GM23338 (cell line): ENCODE measurements around the gene PCIF1. TPM values are rescaled to one million over a fixed set of nuclear protein-coding genes. Genes with fewer than 3 reads are reported as not detected.

Experiments
- ATAC-seq: fragments of 200-7000 bp; cut with Tn5 transposase; 3 replicates; pipeline ENCODE4 v1.9.1; 2020
- DNase-seq: peaks from one replicate; pipeline ENCODE4 v3.0.0-alpha.2; 2015; ENCODE audit warnings: low spot score
- H2AFZ ChIP-seq: fragments of 200-600 bp; sonication (generic); 2 replicates; pipeline ENCODE4 v1.8.0; 2016; ENCODE audit warnings: antibody characterized with exemption, mild to moderate bottlenecking, moderate library complexity
- H3F3A ChIP-seq: fragments of 200-600 bp; sonication (generic); replicated peaks from 2 replicates; pipeline ENCODE4 v1.8.0; 2017; ENCODE audit warnings: antibody characterized with exemption, mixed run types, low read depth
- H3K27ac ChIP-seq: fragments of 200-600 bp; sonication (generic); 2 replicates; pipeline ENCODE4 v1.6.1; 2016; ENCODE audit warnings: low read depth
- H3K27me3 ChIP-seq: fragments of 200-600 bp; sonication (generic); 2 replicates; pipeline ENCODE4 v1.8.0; 2016; ENCODE audit warnings: mild to moderate bottlenecking, mixed run types, moderate library complexity; ENCODE audit not compliant: insufficient read depth
- H3K36me3 ChIP-seq: fragments of 200-600 bp; sonication (generic); 2 replicates; pipeline ENCODE4 v1.8.0; 2016; ENCODE audit warnings: mild to moderate bottlenecking; ENCODE audit not compliant: insufficient read depth
- H3K4me1 ChIP-seq: fragments of 200-600 bp; sonication (generic); 2 replicates; pipeline ENCODE4 v1.8.0; 2016; ENCODE audit warnings: mild to moderate bottlenecking, moderate library complexity; ENCODE audit not compliant: insufficient read depth
- H3K4me2 ChIP-seq: fragments of 200-600 bp; sonication (generic); 2 replicates; pipeline ENCODE4 v1.7.1; 2017; ENCODE audit warnings: mixed run types
- H3K4me3 ChIP-seq: fragments of 200-600 bp; sonication (generic); 2 replicates; pipeline ENCODE4 v1.6.1; 2016; ENCODE audit warnings: mixed run types
- H3K79me2 ChIP-seq: fragments of 200-600 bp; sonication (generic); replicated peaks from 2 replicates; pipeline ENCODE4 v1.8.0; 2017; ENCODE audit warnings: mild to moderate bottlenecking; ENCODE audit not compliant: insufficient read depth
- H3K9me2 ChIP-seq: fragments of 200-600 bp; sonication (generic); 2 replicates; pipeline ENCODE4 v1.8.0; 2017; ENCODE audit not compliant: insufficient read depth
- H4K20me1 ChIP-seq: fragments of 200-600 bp; sonication (generic); replicated peaks from 2 replicates; pipeline ENCODE4 v1.8.0; 2017; ENCODE audit warnings: mild to moderate bottlenecking; ENCODE audit not compliant: insufficient read depth
- H3K27ac Mint-ChIP-seq: 2 replicates; pipeline ENCODE4 v1.8.0; 2020; ENCODE audit warnings: inconsistent platforms, mild to moderate bottlenecking, moderate library complexity, mixed read lengths
- H3K27me3 Mint-ChIP-seq: 3 replicates; pipeline ENCODE4 v1.8.0; 2022; ENCODE audit warnings: low read depth, mild to moderate bottlenecking, moderate library complexity, mixed read lengths, inconsistent platforms; ENCODE audit not compliant: insufficient read depth, poor library complexity
- H3K36me3 Mint-ChIP-seq: 3 replicates; pipeline ENCODE4 v1.8.0; 2021; ENCODE audit warnings: low read depth, mild to moderate bottlenecking, inconsistent platforms, moderate library complexity, mixed read lengths
- H3K4me1 Mint-ChIP-seq: 3 replicates; pipeline ENCODE4 v1.8.0; 2020; ENCODE audit warnings: mild to moderate bottlenecking, inconsistent platforms, mixed read lengths
- H3K4me3 Mint-ChIP-seq: 3 replicates; pipeline ENCODE4 v1.8.0; 2021; ENCODE audit warnings: moderate library complexity, mild to moderate bottlenecking, inconsistent platforms, mixed read lengths
- H3K9me3 Mint-ChIP-seq: 3 replicates; pipeline ENCODE4 v1.8.0; 2020; ENCODE audit warnings: moderate library complexity, mild to moderate bottlenecking, inconsistent platforms, mixed read lengths
- CREB1 ChIP-seq: fragments of 250-450 bp; sonication (Bioruptor Pico); IDR thresholded peaks from 2 replicates; pipeline ENCODE4 v1.5.0; 2020; ENCODE audit warnings: low read depth, mild to moderate bottlenecking, moderate library complexity
- EZH2 ChIP-seq: fragments of 200-600 bp; sonication (generic); IDR thresholded peaks from one replicate; pipeline ENCODE4 v1.8.0; 2017; ENCODE audit warnings: antibody characterized with exemption, mild to moderate bottlenecking, low read depth; ENCODE audit not compliant: unreplicated experiment
- EZH2phosphoT487 ChIP-seq: fragments of 200-600 bp; sonication (generic); IDR thresholded peaks from one replicate; pipeline ENCODE4 v1.8.1; 2018; ENCODE audit warnings: antibody characterized with exemption; ENCODE audit not compliant: unreplicated experiment
- JUNB ChIP-seq: IDR thresholded peaks from one replicate; pipeline ENCODE4 v1.6.1; 2016; ENCODE audit warnings: antibody characterized with exemption; ENCODE audit not compliant: unreplicated experiment
- NANOG ChIP-seq: IDR thresholded peaks from 2 replicates; pipeline ENCODE4 v1.6.1; 2016; ENCODE audit warnings: antibody characterized with exemption, borderline replicate concordance
- POLR2AphosphoS5 ChIP-seq: IDR thresholded peaks from 2 replicates; pipeline ENCODE4 v1.6.1; 2016; ENCODE audit warnings: antibody characterized with exemption, low read depth
- STAT1 ChIP-seq: IDR thresholded peaks from one replicate; pipeline ENCODE4 v1.6.1; 2016; ENCODE audit warnings: antibody characterized with exemption; ENCODE audit not compliant: unreplicated experiment
- ZNF114 ChIP-seq: fragments of 250-450 bp; sonication (Bioruptor Pico); IDR thresholded peaks from 2 replicates; pipeline ENCODE4 v1.5.0; 2020; ENCODE audit warnings: mild to moderate bottlenecking, moderate library complexity
- ZNF331 ChIP-seq: fragments of 250-450 bp; sonication (Bioruptor Pico); IDR thresholded peaks from 2 replicates; pipeline ENCODE4 v1.5.0; 2020; ENCODE audit warnings: low read depth, mild to moderate bottlenecking, moderate library complexity
- polyA plus RNA-seq: library from polyadenylated mRNA; unstranded; fragments of >200 nt; fragmentation: Nextera tagmentation; extraction: Ambion mirVana; gene quantifications from 2 replicates; pipeline ENCODE4 v1.2.1, GENCODE V29; 2016
- total RNA-seq: library from RNA; depleted of rRNA; stranded (reverse); fragments of >200 nt; shearing (Covaris generic); gene quantifications from 2 replicates; pipeline ENCODE4 v1.2.3, GENCODE V29; 2014
- TF ChIP-seq, protein P1 (sequence below): IDR thresholded peaks from one replicate; pipeline ENCODE4 v1.6.1; 2018; ENCODE audit warnings: antibody characterized with exemption; ENCODE audit not compliant: unreplicated experiment
- TF ChIP-seq, protein P2 (sequence below): fragments of 250-450 bp; sonication (Bioruptor Pico); IDR thresholded peaks from 2 replicates; pipeline ENCODE4 v1.5.0; 2020; ENCODE audit warnings: mild to moderate bottlenecking, moderate library complexity
- TF ChIP-seq, protein P3 (sequence below), 2 experiments: fragments of 200-600 bp in 1 of 2; sonication (generic) in 1 of 2; conservative IDR thresholded peaks; 2 replicates each; pipeline versions ENCODE4 v1.5.1 to v1.6.1; 2016 to 2017; ENCODE audit warnings: antibody characterized with exemption in 2 of 2, low read depth in 2 of 2, mild to moderate bottlenecking in 2 of 2, moderate library complexity in 1 of 2
- TF ChIP-seq, protein P4 (sequence below): IDR thresholded peaks from 2 replicates; pipeline ENCODE4 v1.6.1; 2016; ENCODE audit warnings: antibody characterized with exemption

The PCIF1 gene
- total and polyA plus RNA-seq, 2 experiments from 2014 or later, result 26.1 to 28.3 TPM

DNA sequence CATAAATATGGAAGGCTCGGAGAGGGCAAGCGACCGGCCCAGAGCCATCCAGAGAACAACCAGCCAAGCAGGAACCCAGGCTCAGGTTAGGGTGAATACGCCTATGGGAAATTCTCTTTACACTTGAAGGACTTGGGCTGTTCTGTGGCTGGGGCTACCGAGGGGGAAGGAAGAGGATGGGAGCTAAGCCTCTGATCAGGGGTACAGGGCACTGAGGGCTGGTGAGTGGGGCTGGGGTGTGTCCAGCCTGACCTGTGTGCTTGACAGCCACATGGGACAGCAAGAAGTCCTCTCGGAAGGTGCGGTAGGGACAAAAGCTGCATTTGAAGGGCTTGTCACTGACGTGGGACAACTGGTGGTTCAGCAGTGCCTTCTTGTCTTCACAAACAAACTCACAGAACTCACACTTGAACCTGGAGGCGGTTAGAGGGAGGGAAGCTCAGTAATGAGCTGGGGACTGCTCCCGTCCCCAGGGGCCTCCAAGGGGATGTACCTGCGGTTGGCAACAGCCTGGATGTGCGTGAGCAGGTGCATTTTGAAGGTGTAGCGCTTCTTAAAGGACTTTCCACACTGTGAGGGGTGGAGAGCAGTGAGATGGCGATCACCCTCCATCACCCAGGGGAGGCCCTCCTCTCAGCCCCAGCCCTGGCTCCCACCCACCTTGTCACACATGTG is 25.6 kb downstream of the PCIF1 start:
- H2AFZ ChIP-seq, result no peak overlapping the region
- ATAC-seq, result no peak
- Mint-ChIP-seq H3K27me3 (peaks cover 10% of the 10 kb centered on the region), H3K9me3 (no peaks in the 10 kb centered on the region), H3K27ac (no peak overlapping the region), H3K36me3 (peaks cover 39% of the 10 kb centered on the region), H3K4me3 (no peak overlapping the region), H3K4me1 (0 out of 3 replicates have a peak, but pooled peaks cover 2% of the 10 kb centered on the region)
- H3K79me2 ChIP-seq, result no peaks in the 10 kb centered on the region
- no peak overlapping the region for H3K27ac ChIP-seq
- no peaks in the 10 kb centered on the region for H3K27me3 ChIP-seq
- H3K9me2 ChIP-seq, result no peaks in the 10 kb centered on the region
- H3K4me3 ChIP-seq, result no peak overlapping the region
- no peak overlapping the region for H3K4me2 ChIP-seq
- no peak for DNase-seq
- TF ChIP-seq NANOG (no peak), JUNB (no peak), EZH2 (no peak), ZNF114 (no peak), EZH2phosphoT487 (no peak), ZNF331 (CRISPR knock-in tag) (no peak), POLR2AphosphoS5 (no peak), CREB1 (no peak), STAT1 (no peak)
- TF ChIP-seq, protein P1, sequence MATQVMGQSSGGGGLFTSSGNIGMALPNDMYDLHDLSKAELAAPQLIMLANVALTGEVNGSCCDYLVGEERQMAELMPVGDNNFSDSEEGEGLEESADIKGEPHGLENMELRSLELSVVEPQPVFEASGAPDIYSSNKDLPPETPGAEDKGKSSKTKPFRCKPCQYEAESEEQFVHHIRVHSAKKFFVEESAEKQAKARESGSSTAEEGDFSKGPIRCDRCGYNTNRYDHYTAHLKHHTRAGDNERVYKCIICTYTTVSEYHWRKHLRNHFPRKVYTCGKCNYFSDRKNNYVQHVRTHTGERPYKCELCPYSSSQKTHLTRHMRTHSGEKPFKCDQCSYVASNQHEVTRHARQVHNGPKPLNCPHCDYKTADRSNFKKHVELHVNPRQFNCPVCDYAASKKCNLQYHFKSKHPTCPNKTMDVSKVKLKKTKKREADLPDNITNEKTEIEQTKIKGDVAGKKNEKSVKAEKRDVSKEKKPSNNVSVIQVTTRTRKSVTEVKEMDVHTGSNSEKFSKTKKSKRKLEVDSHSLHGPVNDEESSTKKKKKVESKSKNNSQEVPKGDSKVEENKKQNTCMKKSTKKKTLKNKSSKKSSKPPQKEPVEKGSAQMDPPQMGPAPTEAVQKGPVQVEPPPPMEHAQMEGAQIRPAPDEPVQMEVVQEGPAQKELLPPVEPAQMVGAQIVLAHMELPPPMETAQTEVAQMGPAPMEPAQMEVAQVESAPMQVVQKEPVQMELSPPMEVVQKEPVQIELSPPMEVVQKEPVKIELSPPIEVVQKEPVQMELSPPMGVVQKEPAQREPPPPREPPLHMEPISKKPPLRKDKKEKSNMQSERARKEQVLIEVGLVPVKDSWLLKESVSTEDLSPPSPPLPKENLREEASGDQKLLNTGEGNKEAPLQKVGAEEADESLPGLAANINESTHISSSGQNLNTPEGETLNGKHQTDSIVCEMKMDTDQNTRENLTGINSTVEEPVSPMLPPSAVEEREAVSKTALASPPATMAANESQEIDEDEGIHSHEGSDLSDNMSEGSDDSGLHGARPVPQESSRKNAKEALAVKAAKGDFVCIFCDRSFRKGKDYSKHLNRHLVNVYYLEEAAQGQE, result no peak
- TF ChIP-seq, protein P2, sequence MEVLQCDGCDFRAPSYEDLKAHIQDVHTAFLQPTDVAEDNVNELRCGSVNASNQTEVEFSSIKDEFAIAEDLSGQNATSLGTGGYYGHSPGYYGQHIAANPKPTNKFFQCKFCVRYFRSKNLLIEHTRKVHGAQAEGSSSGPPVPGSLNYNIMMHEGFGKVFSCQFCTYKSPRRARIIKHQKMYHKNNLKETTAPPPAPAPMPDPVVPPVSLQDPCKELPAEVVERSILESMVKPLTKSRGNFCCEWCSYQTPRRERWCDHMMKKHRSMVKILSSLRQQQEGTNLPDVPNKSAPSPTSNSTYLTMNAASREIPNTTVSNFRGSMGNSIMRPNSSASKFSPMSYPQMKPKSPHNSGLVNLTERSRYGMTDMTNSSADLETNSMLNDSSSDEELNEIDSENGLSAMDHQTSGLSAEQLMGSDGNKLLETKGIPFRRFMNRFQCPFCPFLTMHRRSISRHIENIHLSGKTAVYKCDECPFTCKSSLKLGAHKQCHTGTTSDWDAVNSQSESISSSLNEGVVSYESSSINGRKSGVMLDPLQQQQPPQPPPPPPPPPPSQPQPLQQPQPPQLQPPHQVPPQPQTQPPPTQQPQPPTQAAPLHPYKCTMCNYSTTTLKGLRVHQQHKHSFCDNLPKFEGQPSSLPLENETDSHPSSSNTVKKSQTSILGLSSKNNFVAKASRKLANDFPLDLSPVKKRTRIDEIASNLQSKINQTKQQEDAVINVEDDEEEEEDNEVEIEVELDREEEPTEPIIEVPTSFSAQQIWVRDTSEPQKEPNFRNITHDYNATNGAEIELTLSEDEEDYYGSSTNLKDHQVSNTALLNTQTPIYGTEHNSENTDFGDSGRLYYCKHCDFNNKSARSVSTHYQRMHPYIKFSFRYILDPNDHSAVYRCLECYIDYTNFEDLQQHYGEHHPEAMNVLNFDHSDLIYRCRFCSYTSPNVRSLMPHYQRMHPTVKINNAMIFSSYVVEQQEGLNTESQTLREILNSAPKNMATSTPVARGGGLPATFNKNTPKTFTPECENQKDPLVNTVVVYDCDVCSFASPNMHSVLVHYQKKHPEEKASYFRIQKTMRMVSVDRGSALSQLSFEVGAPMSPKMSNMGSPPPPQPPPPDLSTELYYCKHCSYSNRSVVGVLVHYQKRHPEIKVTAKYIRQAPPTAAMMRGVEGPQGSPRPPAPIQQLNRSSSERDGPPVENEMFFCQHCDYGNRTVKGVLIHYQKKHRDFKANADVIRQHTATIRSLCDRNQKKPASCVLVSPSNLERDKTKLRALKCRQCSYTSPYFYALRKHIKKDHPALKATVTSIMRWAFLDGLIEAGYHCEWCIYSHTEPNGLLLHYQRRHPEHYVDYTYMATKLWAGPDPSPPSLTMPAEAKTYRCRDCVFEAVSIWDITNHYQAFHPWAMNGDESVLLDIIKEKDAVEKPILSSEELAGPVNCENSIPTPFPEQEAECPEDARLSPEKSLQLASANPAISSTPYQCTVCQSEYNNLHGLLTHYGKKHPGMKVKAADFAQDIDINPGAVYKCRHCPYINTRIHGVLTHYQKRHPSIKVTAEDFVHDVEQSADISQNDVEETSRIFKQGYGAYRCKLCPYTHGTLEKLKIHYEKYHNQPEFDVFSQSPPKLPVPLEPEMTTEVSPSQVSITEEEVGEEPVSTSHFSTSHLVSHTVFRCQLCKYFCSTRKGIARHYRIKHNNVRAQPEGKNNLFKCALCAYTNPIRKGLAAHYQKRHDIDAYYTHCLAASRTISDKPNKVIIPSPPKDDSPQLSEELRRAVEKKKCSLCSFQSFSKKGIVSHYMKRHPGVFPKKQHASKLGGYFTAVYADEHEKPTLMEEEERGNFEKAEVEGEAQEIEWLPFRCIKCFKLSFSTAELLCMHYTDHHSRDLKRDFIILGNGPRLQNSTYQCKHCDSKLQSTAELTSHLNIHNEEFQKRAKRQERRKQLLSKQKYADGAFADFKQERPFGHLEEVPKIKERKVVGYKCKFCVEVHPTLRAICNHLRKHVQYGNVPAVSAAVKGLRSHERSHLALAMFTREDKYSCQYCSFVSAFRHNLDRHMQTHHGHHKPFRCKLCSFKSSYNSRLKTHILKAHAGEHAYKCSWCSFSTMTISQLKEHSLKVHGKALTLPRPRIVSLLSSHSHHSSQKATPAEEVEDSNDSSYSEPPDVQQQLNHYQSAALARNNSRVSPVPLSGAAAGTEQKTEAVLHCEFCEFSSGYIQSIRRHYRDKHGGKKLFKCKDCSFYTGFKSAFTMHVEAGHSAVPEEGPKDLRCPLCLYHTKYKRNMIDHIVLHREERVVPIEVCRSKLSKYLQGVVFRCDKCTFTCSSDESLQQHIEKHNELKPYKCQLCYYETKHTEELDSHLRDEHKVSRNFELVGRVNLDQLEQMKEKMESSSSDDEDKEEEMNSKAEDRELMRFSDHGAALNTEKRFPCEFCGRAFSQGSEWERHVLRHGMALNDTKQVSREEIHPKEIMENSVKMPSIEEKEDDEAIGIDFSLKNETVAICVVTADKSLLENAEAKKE (CRISPR knock-in tag), result no peak
- TF ChIP-seq, protein P3, sequence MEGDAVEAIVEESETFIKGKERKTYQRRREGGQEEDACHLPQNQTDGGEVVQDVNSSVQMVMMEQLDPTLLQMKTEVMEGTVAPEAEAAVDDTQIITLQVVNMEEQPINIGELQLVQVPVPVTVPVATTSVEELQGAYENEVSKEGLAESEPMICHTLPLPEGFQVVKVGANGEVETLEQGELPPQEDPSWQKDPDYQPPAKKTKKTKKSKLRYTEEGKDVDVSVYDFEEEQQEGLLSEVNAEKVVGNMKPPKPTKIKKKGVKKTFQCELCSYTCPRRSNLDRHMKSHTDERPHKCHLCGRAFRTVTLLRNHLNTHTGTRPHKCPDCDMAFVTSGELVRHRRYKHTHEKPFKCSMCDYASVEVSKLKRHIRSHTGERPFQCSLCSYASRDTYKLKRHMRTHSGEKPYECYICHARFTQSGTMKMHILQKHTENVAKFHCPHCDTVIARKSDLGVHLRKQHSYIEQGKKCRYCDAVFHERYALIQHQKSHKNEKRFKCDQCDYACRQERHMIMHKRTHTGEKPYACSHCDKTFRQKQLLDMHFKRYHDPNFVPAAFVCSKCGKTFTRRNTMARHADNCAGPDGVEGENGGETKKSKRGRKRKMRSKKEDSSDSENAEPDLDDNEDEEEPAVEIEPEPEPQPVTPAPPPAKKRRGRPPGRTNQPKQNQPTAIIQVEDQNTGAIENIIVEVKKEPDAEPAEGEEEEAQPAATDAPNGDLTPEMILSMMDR (conservative IDR thresholded peaks at IDR 0.05; ENCODE audit: low read depth in 2 of 2), result no peak
- TF ChIP-seq, protein P4, sequence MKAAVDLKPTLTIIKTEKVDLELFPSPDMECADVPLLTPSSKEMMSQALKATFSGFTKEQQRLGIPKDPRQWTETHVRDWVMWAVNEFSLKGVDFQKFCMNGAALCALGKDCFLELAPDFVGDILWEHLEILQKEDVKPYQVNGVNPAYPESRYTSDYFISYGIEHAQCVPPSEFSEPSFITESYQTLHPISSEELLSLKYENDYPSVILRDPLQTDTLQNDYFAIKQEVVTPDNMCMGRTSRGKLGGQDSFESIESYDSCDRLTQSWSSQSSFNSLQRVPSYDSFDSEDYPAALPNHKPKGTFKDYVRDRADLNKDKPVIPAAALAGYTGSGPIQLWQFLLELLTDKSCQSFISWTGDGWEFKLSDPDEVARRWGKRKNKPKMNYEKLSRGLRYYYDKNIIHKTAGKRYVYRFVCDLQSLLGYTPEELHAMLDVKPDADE, result no peak
- no peaks in the 10 kb centered on the region for H4K20me1 ChIP-seq
- H3F3A ChIP-seq, result no peaks in the 10 kb centered on the region
- H3K4me1 ChIP-seq, result no peaks in the 10 kb centered on the region
- no peaks in the 10 kb centered on the region; the same call in 1 of the 2 replicates for H3K36me3 ChIP-seq
